GM12878 (cell line): Measurements from ENCODE around the gene ZBTB4. TPM values are rescaled to one million over a fixed set of nuclear protein-coding genes. Genes with fewer than 3 reads are reported as not detected.

Experiments
- ATAC-seq: fragments of 200-7000 bp; cut with Tn5 transposase; 3 replicates; pipeline ENCODE4 v1.9.1; 2020; ENCODE audit warnings: mild to moderate bottlenecking, moderate library complexity
- BruUV-seq: library from RNA; stranded (reverse); fragments of 400-500 nt; replicated peaks from 2 replicates; lab custom pipeline; 2021; lab: Mats Ljungman, UMichigan
- CTCF ChIA-PET: fragments of 300-600 bp; sonication (Branson Sonifier 250); formaldehyde crosslinking; extraction: SDS; loops from one replicate; lab custom pipeline; 2021; ENCODE audit warnings: inconsistent platforms; lab: Yijun Ruan, JAX
- POLR2A ChIA-PET: fragments of 350-600 bp; formaldehyde crosslinking; extraction: SDS; loops from one replicate; lab custom pipeline; 2021; ENCODE audit warnings: inconsistent platforms; lab: Charles Lee
- RAD21 ChIA-PET: fragments of 300-600 bp; sonication (Branson Sonifier 250); formaldehyde crosslinking; loops from one replicate; lab custom pipeline; 2023; ENCODE audit warnings: antibody characterized with exemption; ENCODE audit not compliant: unreplicated experiment; lab: Charles Lee
- SMC1A ChIA-PET: fragments of 300-600 bp; sonication (Branson Sonifier 250); formaldehyde crosslinking; loops from one replicate; lab custom pipeline; 2023; ENCODE audit not compliant: unreplicated experiment, uncharacterized antibody; lab: Charles Lee
- DNase-seq: peaks from one replicate; pipeline ENCODE4 v3.0.0-alpha.2; 2011; ENCODE audit warnings: low read depth, low spot score
- FAIRE-seq: peaks from 3 replicates; lab custom pipeline; 2011; peaks lifted over from hg19 to GRCh38; lab: Jason Lieb, UNC
- H2AFZ ChIP-seq: 2 replicates; pipeline ENCODE4 v1.6.0; 2011; ENCODE audit warnings: low read depth, low read length, control low read depth; ENCODE audit not compliant: control insufficient read depth
- H3K27ac ChIP-seq: 2 replicates; pipeline ENCODE4 v1.5.1; 2011; ENCODE audit warnings: control low read depth; ENCODE audit not compliant: control insufficient read depth, insufficient read depth
- H3K27me3 ChIP-seq, 2 experiments: replicated peaks in 1 of 2; 2 replicates each; pipeline versions ENCODE4 v1.6.0 to v1.6.1; 2011; ENCODE audit warnings: low read length in 1 of 2; ENCODE audit not compliant: control insufficient read depth in 2 of 2, insufficient read depth in 2 of 2
- H3K36me3 ChIP-seq, 2 experiments: 2 replicates each; pipeline ENCODE4 v1.5.1; 2011; ENCODE audit warnings: low read length in 1 of 2; ENCODE audit not compliant: control insufficient read depth in 2 of 2, insufficient read depth in 2 of 2
- H3K4me1 ChIP-seq: 2 replicates; pipeline ENCODE4 v1.6.1; 2011; ENCODE audit warnings: mild to moderate bottlenecking, low read length, moderate library complexity, mixed read lengths; ENCODE audit not compliant: control insufficient read depth, insufficient read depth
- H3K4me2 ChIP-seq: 2 replicates; pipeline ENCODE4 v1.6.0; 2011; ENCODE audit warnings: control low read depth; ENCODE audit not compliant: control insufficient read depth, insufficient read depth
- H3K4me3 ChIP-seq: fragments of 200-600 bp; sonication (generic); 2 replicates; pipeline ENCODE4 v1.5.1; 2016
- H3K79me2 ChIP-seq: 2 replicates; pipeline ENCODE4 v1.6.0; 2011; ENCODE audit warnings: low read length; ENCODE audit not compliant: control insufficient read depth, insufficient read depth
- H3K9ac ChIP-seq: 2 replicates; pipeline ENCODE4 v1.8.0; 2011; ENCODE audit warnings: low read length, control low read depth, mixed read lengths; ENCODE audit not compliant: control insufficient read depth, insufficient read depth
- H3K9me3 ChIP-seq: replicated peaks from 3 replicates; pipeline ENCODE4 v1.5.1; 2011; ENCODE audit warnings: mild to moderate bottlenecking, low read length; ENCODE audit not compliant: control insufficient read depth, insufficient read depth
- H4K20me1 ChIP-seq: 2 replicates; pipeline ENCODE4 v1.6.0; 2011; ENCODE audit not compliant: control insufficient read depth, insufficient read depth
- ATF3 ChIP-seq: IDR thresholded peaks from 2 replicates; pipeline ENCODE4 v1.6.1; 2011; ENCODE audit warnings: low read depth, mild to moderate bottlenecking, low read length, moderate library complexity, borderline replicate concordance; ENCODE audit errors: extremely low read depth
- BCL11A ChIP-seq: IDR thresholded peaks from 2 replicates; pipeline ENCODE4 v1.6.1; 2011; ENCODE audit warnings: low read depth, low read length
- CREM ChIP-seq: IDR thresholded peaks from 2 replicates; pipeline ENCODE4 v1.6.1; 2014; ENCODE audit warnings: antibody characterized with exemption, low read depth
- EED ChIP-seq: sonication (generic); IDR thresholded peaks from 2 replicates; pipeline ENCODE4 v1.6.1; 2016; ENCODE audit warnings: antibody characterized with exemption, low read depth
- MXI1 ChIP-seq: fragments of 150-350 bp; IDR thresholded peaks from 2 replicates; pipeline ENCODE4 v1.6.1; 2011; ENCODE audit warnings: low read depth, mild to moderate bottlenecking, inconsistent platforms, low read length, improper control_type of control experiment
- MYB ChIP-seq: fragments of 150-350 bp; IDR thresholded peaks from 2 replicates; pipeline ENCODE4 v1.6.1; 2014; ENCODE audit warnings: mild to moderate bottlenecking, low read depth, low read length, borderline replicate concordance
- NFIC ChIP-seq: IDR thresholded peaks from 2 replicates; pipeline ENCODE4 v1.6.1; 2012; ENCODE audit warnings: low read depth, mild to moderate bottlenecking, inconsistent platforms, low read length, moderate library complexity
- RUNX3 ChIP-seq: IDR thresholded peaks from 2 replicates; pipeline ENCODE4 v1.6.1; 2012; ENCODE audit warnings: low read length, inconsistent platforms
- SPI1 ChIP-seq: IDR thresholded peaks from 2 replicates; pipeline ENCODE4 v1.6.1; 2011; ENCODE audit warnings: low read depth, mild to moderate bottlenecking, low read length, moderate library complexity, borderline replicate concordance; ENCODE audit not compliant: insufficient read depth
- TCF7 ChIP-seq: IDR thresholded peaks from 2 replicates; pipeline ENCODE4 v1.6.1; 2014; ENCODE audit warnings: antibody characterized with exemption, borderline replicate concordance
- ZNF592 ChIP-seq: fragments of 450-650 bp; IDR thresholded peaks from 2 replicates; pipeline ENCODE4 v1.6.1; 2017; ENCODE audit warnings: mild to moderate bottlenecking, moderate library complexity
- WGBS: methylation state at CpG from one replicate; pipeline ENCODE4 v1.1.6; 2016; ENCODE audit warnings: low lambda C conversion rate; ENCODE audit not compliant: insufficient replicate concordance, insufficient coverage; ENCODE audit errors: missing lambda C conversion rate; 5-methylcytosine and 5-hydroxymethylcytosine counted together
- in situ Hi-C: fragments of 300-500 bp; cut with MboI; formaldehyde crosslinking; loops from 9 replicates; pipeline ENCODE4 v1.14.3; 2018; ENCODE audit warnings: mixed read lengths
- intact Hi-C: fragments of 100-400 bp; cut with micrococcal nuclease; formaldehyde crosslinking; loops from one replicate; pipeline ENCODE4 v1.14.2; 2022; ENCODE audit not compliant: unreplicated experiment
- polyA plus RNA-seq, 11 experiments: library from polyadenylated mRNA; depleted of rRNA in 4 of 11; unstranded in 6 of 11; stranded (reverse) in 5 of 11; fragments of >200 nt; fragmentation: Nextera tagmentation in 4 of 11; fragmentation: Illumina TruSeq in 1 of 11; extraction: Ambion mirVana in 4 of 11; extraction: Trizol in 1 of 11; gene quantifications; 1 replicate in 1 of 11; 2 replicates in 10 of 11; pipeline versions ENCODE4 v1.2.1 to v1.2.3, GENCODE V29; 2011 to 2016; ENCODE audit warnings: inconsistent platforms in 2 of 11, missing spikeins in 2 of 11, low read depth in 1 of 11
- total RNA-seq, 4 experiments: library from RNA; depleted of rRNA in 3 of 4; stranded (reverse); fragments of >200 nt in 3 of 4; fragmentation: Illumina TruSeq in 1 of 4; extraction: Trizol in 1 of 4; gene quantifications; 2 replicates each; pipeline versions ENCODE4 v1.2.1 to v1.2.3, GENCODE V29; 2013 to 2021
- TF ChIP-seq, protein P1 (sequence below): fragments of 450-650 bp; IDR thresholded peaks from 2 replicates; pipeline ENCODE4 v1.6.1; 2017; ENCODE audit warnings: mild to moderate bottlenecking, low read depth, inconsistent platforms; ENCODE audit not compliant: poor library complexity, severe bottlenecking
- TF ChIP-seq, protein P2 (sequence below): IDR thresholded peaks from 2 replicates; pipeline ENCODE4 v1.6.1; 2011; ENCODE audit warnings: mild to moderate bottlenecking, low read depth, low read length, moderate library complexity; ENCODE audit not compliant: insufficient replicate concordance

The ZBTB4 gene
- total and polyA plus RNA-seq, 10 of the 15 experiments (the other 5 are each of a cell fraction or from before 2014, with no cell fraction given), result 2.0 to 14.9 (median 6.9) TPM

DNA sequence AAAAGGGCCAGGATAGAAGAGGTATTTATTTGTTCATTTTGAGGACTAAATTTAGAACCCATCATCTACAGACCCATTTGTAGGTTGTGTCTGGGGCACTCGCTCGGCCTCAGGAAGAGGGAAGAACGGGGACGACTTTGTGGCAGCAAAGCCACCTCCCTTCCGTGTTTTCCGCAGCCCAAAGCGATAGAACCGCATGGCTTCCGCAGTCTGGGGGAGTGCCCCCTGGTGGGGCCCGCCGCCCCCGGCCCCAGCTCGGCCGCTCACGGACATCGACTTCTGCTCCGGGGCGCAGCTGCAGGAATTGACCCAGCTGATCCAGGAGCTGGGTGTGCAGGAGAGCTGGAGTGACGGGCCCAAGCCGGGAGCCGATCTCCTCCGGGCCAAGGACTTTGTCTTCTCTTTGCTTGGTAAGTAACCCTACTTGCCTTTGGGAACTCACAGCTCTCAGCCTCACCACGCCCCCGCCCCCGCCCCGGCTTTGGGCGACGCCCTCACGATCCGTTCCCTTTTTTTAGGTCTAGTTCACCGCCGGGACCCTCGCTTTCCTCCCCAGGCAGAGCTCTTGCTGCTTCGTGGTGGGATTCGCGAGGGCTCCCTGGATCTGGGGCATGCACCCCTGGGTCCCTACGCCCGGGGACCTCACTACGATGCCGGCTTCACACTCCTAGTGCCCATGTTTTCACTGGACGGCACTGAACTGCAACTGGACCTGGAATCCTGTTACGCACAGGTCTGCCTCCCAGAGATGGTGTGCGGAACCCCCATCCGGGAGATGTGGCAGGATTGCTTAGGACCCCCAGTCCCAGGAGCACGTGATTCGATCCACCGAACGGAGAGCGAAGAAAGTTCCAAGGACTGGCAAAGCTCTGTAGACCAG is 43.5 kb downstream of the ZBTB4 start (continued):
- no peak for TF ChIP-seq NFIC
- no peak; the same call in 1 of the 2 replicates for TF ChIP-seq MXI1

GRCh38 chr17:7432296-7432695 is 47.1 kb downstream of the ZBTB4 start:
- DNase-seq, result no peak
- H4K20me1 ChIP-seq, result no peaks in the 10 kb centered on the region
- no peak overlapping the region for H3K4me2 ChIP-seq
- H3K27ac ChIP-seq, result no peak overlapping the region
- no peaks in the 10 kb centered on the region for H3K27me3 ChIP-seq
- intact Hi-C loops (loop anchor here (10.0 kb wide), 1 partner anchor 387 kb away; the partner anchor contains the start of gene SLC16A11), in situ Hi-C loops (no loop called here)
- ChIA-PET CTCF (interaction anchor here (0.6 kb wide), 1 partner anchor 128 kb away, joined by 3 read pairs; no protein-coding TSS in a partner anchor), RAD21 (no interaction called here), POLR2A (interaction anchor here (0.6 kb wide), 2 partner anchors 13 to 127 kb away, joined by 3 to 5 read pairs; no protein-coding TSS in a partner anchor), SMC1A (interaction anchor here (1.6 kb wide), 1 partner anchor 128 kb away, joined by 4 read pairs; no protein-coding TSS in a partner anchor)
- peaks cover 6% of the 10 kb centered on the region for H3K79me2 ChIP-seq
- no TSS peak for BruUV-seq
- H3K9me3 ChIP-seq, result no peaks in the 10 kb centered on the region
- 72% methylated on average over 11 of the region's 11 CpGs for WGBS
- H3K4me3 ChIP-seq, result no peak overlapping the region
- H3K4me1 ChIP-seq, result peaks cover 8% of the 10 kb centered on the region
- ATAC-seq, result no peak
- H3K36me3 ChIP-seq, result no peaks in the 10 kb centered on the region
- no peak for FAIRE-seq
- no peak overlapping the region for H3K9ac ChIP-seq
- no peak overlapping the region for H2AFZ ChIP-seq
- no peak for TF ChIP-seq TCF7
- no peak for TF ChIP-seq RUNX3
- TF ChIP-seq MYB, result no peak
- TF ChIP-seq, protein P1, sequence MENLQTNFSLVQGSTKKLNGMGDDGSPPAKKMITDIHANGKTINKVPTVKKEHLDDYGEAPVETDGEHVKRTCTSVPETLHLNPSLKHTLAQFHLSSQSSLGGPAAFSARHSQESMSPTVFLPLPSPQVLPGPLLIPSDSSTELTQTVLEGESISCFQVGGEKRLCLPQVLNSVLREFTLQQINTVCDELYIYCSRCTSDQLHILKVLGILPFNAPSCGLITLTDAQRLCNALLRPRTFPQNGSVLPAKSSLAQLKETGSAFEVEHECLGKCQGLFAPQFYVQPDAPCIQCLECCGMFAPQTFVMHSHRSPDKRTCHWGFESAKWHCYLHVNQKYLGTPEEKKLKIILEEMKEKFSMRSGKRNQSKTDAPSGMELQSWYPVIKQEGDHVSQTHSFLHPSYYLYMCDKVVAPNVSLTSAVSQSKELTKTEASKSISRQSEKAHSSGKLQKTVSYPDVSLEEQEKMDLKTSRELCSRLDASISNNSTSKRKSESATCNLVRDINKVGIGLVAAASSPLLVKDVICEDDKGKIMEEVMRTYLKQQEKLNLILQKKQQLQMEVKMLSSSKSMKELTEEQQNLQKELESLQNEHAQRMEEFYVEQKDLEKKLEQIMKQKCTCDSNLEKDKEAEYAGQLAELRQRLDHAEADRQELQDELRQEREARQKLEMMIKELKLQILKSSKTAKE, result no peak
- TF ChIP-seq EED, result no peak
- TF ChIP-seq ZNF592, result no peak
- TF ChIP-seq, protein P2, sequence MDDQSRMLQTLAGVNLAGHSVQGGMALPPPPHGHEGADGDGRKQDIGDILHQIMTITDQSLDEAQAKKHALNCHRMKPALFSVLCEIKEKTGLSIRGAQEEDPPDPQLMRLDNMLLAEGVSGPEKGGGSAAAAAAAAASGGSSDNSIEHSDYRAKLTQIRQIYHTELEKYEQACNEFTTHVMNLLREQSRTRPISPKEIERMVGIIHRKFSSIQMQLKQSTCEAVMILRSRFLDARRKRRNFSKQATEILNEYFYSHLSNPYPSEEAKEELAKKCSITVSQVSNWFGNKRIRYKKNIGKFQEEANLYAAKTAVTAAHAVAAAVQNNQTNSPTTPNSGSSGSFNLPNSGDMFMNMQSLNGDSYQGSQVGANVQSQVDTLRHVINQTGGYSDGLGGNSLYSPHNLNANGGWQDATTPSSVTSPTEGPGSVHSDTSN, result no peak
- no peak for TF ChIP-seq CREM
- TF ChIP-seq ATF3, result no peak
- TF ChIP-seq BCL11A, result no peak
- no peak for TF ChIP-seq SPI1
